Measurements from ENCODE around the gene CHST6. TPM values are rescaled to one million over a fixed set of nuclear protein-coding genes. Genes with fewer than 3 reads are reported as not detected.

CHST6 gene
- total RNA-seq, 4 donors from 2014 or later: under 0.01 to 3.9 (median 0.40) TPM

DNA sequence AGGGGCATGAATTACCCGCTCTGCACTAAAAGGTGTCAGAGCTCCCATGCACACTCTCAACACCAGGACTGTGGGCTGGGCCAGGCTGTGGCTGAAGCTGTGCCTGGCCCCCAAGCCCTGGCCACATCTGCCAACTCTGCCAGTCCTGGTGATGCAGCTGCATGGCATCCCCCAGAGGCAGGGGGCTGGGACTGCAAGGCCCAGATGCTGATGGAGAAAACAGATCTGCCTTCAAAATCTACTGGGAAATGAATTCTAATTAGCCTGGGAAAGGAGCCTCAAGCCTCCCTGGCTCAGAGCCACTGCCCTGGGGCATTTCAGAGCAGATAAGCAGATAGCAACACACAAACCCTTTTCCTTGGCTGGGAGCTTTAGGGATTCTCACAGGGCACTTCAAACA, 3.4 kb downstream of the CHST6 start:
- H3K4me1 ChIP-seq: peaks cover 0 to 16% (median 11%) of the 10 kb centered on the region in 4 donors
- WGBS, 2 donors: 90 to 100% methylated on average over 1 of the region's 1 CpG
- no peak for DNase-seq (ENCODE audit: low spot score in 2 of 2)
- no peaks in the 10 kb centered on the region for H3K9me3 ChIP-seq
- H3K36me3 ChIP-seq: no peaks in the 10 kb centered on the region
- H3K4me3 ChIP-seq: no peak overlapping the region
- TF ChIP-seq, protein P1, sequence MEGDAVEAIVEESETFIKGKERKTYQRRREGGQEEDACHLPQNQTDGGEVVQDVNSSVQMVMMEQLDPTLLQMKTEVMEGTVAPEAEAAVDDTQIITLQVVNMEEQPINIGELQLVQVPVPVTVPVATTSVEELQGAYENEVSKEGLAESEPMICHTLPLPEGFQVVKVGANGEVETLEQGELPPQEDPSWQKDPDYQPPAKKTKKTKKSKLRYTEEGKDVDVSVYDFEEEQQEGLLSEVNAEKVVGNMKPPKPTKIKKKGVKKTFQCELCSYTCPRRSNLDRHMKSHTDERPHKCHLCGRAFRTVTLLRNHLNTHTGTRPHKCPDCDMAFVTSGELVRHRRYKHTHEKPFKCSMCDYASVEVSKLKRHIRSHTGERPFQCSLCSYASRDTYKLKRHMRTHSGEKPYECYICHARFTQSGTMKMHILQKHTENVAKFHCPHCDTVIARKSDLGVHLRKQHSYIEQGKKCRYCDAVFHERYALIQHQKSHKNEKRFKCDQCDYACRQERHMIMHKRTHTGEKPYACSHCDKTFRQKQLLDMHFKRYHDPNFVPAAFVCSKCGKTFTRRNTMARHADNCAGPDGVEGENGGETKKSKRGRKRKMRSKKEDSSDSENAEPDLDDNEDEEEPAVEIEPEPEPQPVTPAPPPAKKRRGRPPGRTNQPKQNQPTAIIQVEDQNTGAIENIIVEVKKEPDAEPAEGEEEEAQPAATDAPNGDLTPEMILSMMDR (IDR thresholded peaks at IDR 0.05): no peak
- no peak for TF ChIP-seq EP300 (IDR thresholded peaks at IDR 0.05)
- no peak for TF ChIP-seq POLR2A (IDR thresholded peaks at IDR 0.05)
- H3K27me3 ChIP-seq: peaks cover 0 to 21% of the 10 kb centered on the region in 2 donors
- H3K27ac ChIP-seq: no peak overlapping the region

DNA sequence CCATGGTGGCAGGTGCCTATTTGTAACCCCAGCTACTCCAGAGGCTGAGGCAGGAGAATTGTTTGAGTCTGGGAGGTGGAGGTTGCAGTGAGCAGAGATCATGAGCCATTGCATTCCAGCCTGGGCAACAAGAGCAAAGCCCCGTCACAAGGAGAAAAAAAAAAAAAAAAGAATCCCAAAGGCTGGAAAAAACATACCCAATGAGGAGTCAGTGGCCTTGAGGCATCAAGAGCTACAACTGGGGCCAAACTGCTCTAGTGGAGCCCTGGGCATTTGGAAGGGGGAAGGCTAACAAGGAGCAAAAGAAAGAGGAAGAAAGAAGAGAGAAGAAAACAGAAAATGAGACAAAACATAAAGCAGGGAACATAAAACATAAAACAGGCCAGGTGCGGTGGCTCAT, 6.9 kb downstream of the CHST6 start:
- WGBS, 2 donors: 88 to 94% methylated on average over 2 of the region's 2 CpGs
- H3K4me3 ChIP-seq: no peak overlapping the region
- no peaks in the 10 kb centered on the region for H3K36me3 ChIP-seq
- no peaks in the 10 kb centered on the region for H3K4me1 ChIP-seq
- no peaks in the 10 kb centered on the region for H3K9me3 ChIP-seq
- no peak for DNase-seq (ENCODE audit: low spot score in 2 of 2)
- no peak overlapping the region for H3K27ac ChIP-seq
- TF ChIP-seq POLR2A (IDR thresholded peaks at IDR 0.05): no peak
- TF ChIP-seq EP300 (IDR thresholded peaks at IDR 0.05): no peak
- TF ChIP-seq, protein P1 (IDR thresholded peaks at IDR 0.05): no peak
- H3K27me3 ChIP-seq: peaks cover 0 to 5% of the 10 kb centered on the region in 2 donors

DNA sequence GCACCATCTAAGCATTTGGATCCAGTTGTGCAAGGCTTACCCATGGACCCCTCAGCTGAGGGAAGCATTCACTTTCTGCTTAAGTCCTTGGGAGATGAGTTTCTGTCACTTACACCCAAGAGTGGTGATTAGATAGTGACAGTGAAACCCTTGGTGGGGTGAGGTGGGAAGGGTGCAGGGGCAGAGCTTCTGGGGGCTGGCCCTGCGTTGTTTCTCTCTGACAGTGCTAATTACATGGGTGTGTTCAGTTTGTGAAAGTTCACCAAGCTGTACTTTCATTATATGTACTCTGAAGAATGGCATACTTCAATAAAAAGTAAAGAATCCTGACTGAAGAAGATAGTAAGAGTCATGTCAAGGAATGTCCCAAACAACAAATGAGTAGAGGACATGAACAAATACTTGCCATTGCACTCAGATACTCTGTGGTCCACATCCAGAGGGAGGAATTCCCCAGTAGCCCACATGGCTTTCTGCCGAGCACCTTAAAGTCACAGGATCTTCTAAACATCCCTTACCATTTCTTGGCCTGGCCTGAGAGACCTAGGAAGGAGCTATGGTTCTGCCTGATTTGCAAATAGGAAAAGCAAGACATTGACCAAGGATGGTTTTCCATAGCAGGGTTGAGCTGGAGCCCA, 8.4 kb downstream of the CHST6 start:
- no peak for DNase-seq (ENCODE audit: low spot score in 2 of 2)
- Histone ChIP-seq H3K9me3 (no peaks in the 10 kb centered on the region), H3K27me3 (no peaks in the 10 kb centered on the region), H3K4me3 (no peak overlapping the region), H3K4me1 (no peaks in the 10 kb centered on the region), H3K27ac (no peak overlapping the region), H3K36me3 (no peaks in the 10 kb centered on the region)
- TF ChIP-seq EP300 (IDR thresholded peaks at IDR 0.05) (no peak), POLR2A (IDR thresholded peaks at IDR 0.05) (no peak)
- TF ChIP-seq, protein P1 (IDR thresholded peaks at IDR 0.05): no peak
- 75 to 83% methylated on average over 2 of the region's 2 CpGs for WGBS, 2 donors

DNA sequence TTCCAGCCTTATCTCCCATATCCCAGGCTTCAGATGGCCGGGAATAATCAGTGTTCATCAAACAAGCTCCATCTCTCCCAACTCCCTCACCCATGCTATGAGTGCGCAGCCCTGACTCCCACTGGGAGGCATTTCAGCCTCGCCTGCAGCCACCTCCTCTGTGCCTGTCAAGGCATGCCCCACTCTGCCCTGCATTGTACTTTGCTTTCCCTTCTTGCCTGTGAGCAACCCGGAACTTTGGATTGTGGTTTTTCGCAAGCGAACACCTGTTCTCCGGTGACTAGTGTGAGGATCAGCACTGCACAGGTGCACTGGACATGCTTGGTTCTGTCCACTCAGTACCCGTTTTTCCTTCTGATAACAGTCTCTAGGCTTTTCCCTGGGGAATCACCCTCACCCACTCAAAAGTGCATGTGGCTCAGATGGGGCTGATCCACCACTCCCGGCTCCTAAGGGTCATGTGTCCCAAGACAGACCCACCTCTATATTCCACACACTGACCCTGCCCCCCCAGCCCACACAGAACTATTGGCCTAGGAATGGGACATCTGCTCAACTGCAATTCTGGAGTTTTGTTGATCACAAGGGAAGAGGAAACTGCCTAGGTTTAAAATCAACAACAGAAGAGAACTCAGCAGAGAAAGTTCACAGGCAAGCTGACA, 9.1 kb downstream of the CHST6 start:
- Histone ChIP-seq H3K27me3 (no peaks in the 10 kb centered on the region), H3K9me3 (no peaks in the 10 kb centered on the region), H3K4me3 (no peak overlapping the region), H3K4me1 (no peaks in the 10 kb centered on the region), H3K27ac (no peak overlapping the region), H3K36me3 (no peaks in the 10 kb centered on the region)
- DNase-seq (ENCODE audit: low spot score in 2 of 2): no peak
- TF ChIP-seq, protein P1 (IDR thresholded peaks at IDR 0.05): no peak
- TF ChIP-seq EP300 (IDR thresholded peaks at IDR 0.05): no peak
- no peak for TF ChIP-seq POLR2A (IDR thresholded peaks at IDR 0.05)
- 85 to 91% methylated on average over 9 of the region's 9 CpGs for WGBS, 2 donors

DNA sequence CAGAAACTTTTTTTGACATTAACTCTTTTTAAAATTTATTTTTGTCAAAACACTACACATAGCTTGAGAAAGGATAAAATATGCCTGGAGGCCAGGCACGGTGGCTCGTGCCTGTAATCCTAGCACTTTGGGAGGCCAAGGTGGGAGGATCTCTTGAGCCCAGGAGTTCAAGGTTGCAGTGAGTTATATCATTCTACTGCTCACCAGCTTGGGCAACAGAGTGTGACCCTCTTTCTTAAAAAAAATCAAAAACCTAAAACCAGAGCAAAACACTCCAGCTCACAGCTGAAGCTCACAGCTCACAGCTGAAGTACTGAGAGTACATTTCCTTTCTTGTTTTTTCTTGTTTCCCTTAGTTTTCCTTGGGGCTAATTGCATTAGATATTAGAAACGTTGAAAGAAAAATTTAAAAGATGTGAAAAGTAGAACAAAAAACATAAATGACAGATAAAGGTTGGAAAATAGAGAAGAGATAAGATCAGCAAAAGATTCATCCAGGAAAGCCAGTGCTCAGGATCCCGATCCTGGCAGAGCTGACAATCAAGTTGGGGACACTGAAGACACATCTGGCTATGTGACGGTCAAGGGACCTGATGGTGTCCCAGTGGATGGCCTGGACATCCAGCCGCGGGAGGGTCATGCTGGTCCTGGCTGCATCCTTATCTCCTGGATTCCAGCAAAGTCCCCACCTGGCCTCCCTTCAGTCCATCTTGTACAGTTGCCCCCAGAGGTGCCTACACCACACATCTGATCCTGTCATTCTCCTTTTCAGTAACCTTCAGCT, 9.8 kb downstream of the CHST6 start:
- no peaks in the 10 kb centered on the region for H3K36me3 ChIP-seq
- no peaks in the 10 kb centered on the region for H3K4me1 ChIP-seq
- no peaks in the 10 kb centered on the region for H3K9me3 ChIP-seq
- no peak overlapping the region for H3K27ac ChIP-seq
- DNase-seq (ENCODE audit: low spot score in 2 of 2): no peak
- TF ChIP-seq, protein P1 (IDR thresholded peaks at IDR 0.05): no peak
- TF ChIP-seq EP300 (IDR thresholded peaks at IDR 0.05): no peak
- no peak for TF ChIP-seq POLR2A (IDR thresholded peaks at IDR 0.05)
- no peaks in the 10 kb centered on the region for H3K27me3 ChIP-seq
- 76 to 84% methylated on average over 7 of the region's 7 CpGs for WGBS, 2 donors
- no peak overlapping the region for H3K4me3 ChIP-seq
